Kidney (tissue), 14 donors: ENCODE results near the gene VAMP2. TPM values are rescaled to one million over a fixed set of nuclear protein-coding genes. Genes with fewer than 3 reads are reported as not detected.

Experiments
- DNase-seq, 5 donors: peaks; one replicate each; pipeline ENCODE4 v3.0.0-alpha.2; 2013 to 2020
- FAIRE-seq: peaks from 2 replicates; lab custom pipeline; 2012; peaks lifted over from hg19 to GRCh38; lab: Jason Lieb, UNC
- H3K27ac ChIP-seq, 2 donors: one replicate each; pipeline ENCODE4 v1.7.0; 2013; ENCODE audit warnings: low read depth in 2 of 2, low read length in 2 of 2, inconsistent platforms in 1 of 2
- H3K27me3 ChIP-seq: one replicate; pipeline ENCODE4 v1.7.1; 2013; ENCODE audit warnings: low read length, inconsistent platforms; ENCODE audit not compliant: control insufficient read depth, insufficient read depth
- H3K36me3 ChIP-seq, 3 donors: one replicate each; pipeline versions ENCODE4 v1.7.0 to v1.7.1; 2013; ENCODE audit warnings: low read length in 3 of 3, control low read depth in 1 of 3, inconsistent platforms in 1 of 3; ENCODE audit not compliant: insufficient read depth in 3 of 3, control insufficient read depth in 2 of 3
- H3K4me1 ChIP-seq, 3 donors: one replicate each; pipeline versions ENCODE4 v1.7.0 to v1.7.1; 2013; ENCODE audit warnings: low read length in 3 of 3, inconsistent platforms in 1 of 3, low read depth in 1 of 3; ENCODE audit not compliant: control insufficient read depth in 2 of 3, insufficient read depth in 2 of 3
- H3K4me3 ChIP-seq, 3 donors: one replicate each; pipeline versions ENCODE4 v1.7.0 to v1.8.1; 2013; ENCODE audit warnings: low read length in 3 of 3, control low read depth in 1 of 3, inconsistent platforms in 1 of 3
- H3K9ac ChIP-seq, 3 donors: one replicate each; pipeline versions ENCODE4 v1.7.0 to v1.7.1; 2013; ENCODE audit warnings: low read length in 3 of 3, control low read depth in 1 of 3, inconsistent platforms in 1 of 3
- H3K9me3 ChIP-seq, 3 donors: one replicate each; pipeline versions ENCODE4 v1.7.0 to v1.7.1; 2013; ENCODE audit warnings: low read length in 3 of 3, control low read depth in 1 of 3, inconsistent platforms in 1 of 3; ENCODE audit not compliant: control insufficient read depth in 2 of 3, insufficient read depth in 1 of 3
- intact Hi-C: fragments of 100-400 bp; cut with DNase I; formaldehyde crosslinking; loops from one replicate; pipeline ENCODE4 v1.11.1; 2022
- polyA plus RNA-seq: library from polyadenylated mRNA; stranded (reverse); fragments of 350-450 nt; fragmentation: Illumina TruSeq; extraction: RNeasy Lipid Tissue Mini Kit (QIAGEN cat#74804); gene quantifications from one replicate; pipeline ENCODE4 v1.2.3, GENCODE V29; 2014; ENCODE audit warnings: low read depth, low replicate concordance; ENCODE audit not compliant: insufficient read depth
- total RNA-seq: library from RNA; stranded (reverse); fragmentation: NEBNext Ultra II Directional; extraction: Animal tissue kit (Norgen Biotek cat#: 25700); gene quantifications from one replicate; pipeline ENCODE4 v1.2.1, GENCODE V29; 2021
- TF ChIP-seq, protein P1 (sequence below): IDR thresholded peaks from 3 replicates; pipeline ENCODE4 v1.5.1; 2012; ENCODE audit warnings: mild to moderate bottlenecking, moderate library complexity, borderline replicate concordance; ENCODE audit not compliant: insufficient read depth; ENCODE audit errors: extremely low read depth
- donor health status: control.
- donor health status: control.
- donor health status: control.
- donor health status: control.
- donor health status: control.
- donor health status: DM: yes; HTN: yes; CAD: no.
- donor health status: Normal renal cell carcinoma (clear cell type).

Gene VAMP2
- total and polyA plus RNA-seq, 2 donors from 2014 or later = 107 to 124 TPM

- Histone ChIP-seq H3K27me3 (no peaks in the 10 kb centered on the region), H3K4me3 (peak overlapping the region; percentile 67 to 89 (median 79)), H3K27ac (peak overlapping the region; percentile 85 to 88), H3K9me3 (no peaks in the 10 kb centered on the region), H3K4me1 (peaks cover 0 to 24% (median 11%) of the 10 kb centered on the region in 3 donors), H3K36me3 (no peaks in the 10 kb centered on the region), H3K9ac (peak overlapping the region in 2 of 3 donors; percentile 48 to 95)
- intact Hi-C loops = no loop called here
- DNase-seq (peak in 2 of 5 donors; percentile 58 to 65), FAIRE-seq (no peak)
- TF ChIP-seq, protein P1, sequence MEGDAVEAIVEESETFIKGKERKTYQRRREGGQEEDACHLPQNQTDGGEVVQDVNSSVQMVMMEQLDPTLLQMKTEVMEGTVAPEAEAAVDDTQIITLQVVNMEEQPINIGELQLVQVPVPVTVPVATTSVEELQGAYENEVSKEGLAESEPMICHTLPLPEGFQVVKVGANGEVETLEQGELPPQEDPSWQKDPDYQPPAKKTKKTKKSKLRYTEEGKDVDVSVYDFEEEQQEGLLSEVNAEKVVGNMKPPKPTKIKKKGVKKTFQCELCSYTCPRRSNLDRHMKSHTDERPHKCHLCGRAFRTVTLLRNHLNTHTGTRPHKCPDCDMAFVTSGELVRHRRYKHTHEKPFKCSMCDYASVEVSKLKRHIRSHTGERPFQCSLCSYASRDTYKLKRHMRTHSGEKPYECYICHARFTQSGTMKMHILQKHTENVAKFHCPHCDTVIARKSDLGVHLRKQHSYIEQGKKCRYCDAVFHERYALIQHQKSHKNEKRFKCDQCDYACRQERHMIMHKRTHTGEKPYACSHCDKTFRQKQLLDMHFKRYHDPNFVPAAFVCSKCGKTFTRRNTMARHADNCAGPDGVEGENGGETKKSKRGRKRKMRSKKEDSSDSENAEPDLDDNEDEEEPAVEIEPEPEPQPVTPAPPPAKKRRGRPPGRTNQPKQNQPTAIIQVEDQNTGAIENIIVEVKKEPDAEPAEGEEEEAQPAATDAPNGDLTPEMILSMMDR = no peak
Observed at GRCh38 chr17:8176998-8177731, 14.4 kb upstream of the VAMP2 start.

GRCh38 chr17:8176197-8176940 lies 13.6 kb upstream of the VAMP2 start, which contains the start of gene TMEM107:
TSS of gene TMEM107 (minus strand) at chr17:8176380. CDS start at chr17:8176286, 94 bp downstream.
- no peaks in the 10 kb centered on the region for H3K36me3 ChIP-seq
- H3K27ac ChIP-seq = peak within 1 kb of the TSS; percentile 85 to 88
- peak within 1 kb of the TSS; percentile 48 to 95 (median 95) for H3K9ac ChIP-seq
- intact Hi-C loops = no loop called here
- TF ChIP-seq, protein P1 = no peak
- no peak for FAIRE-seq
- no peaks in the 10 kb centered on the region for H3K9me3 ChIP-seq
- H3K27me3 ChIP-seq = no peaks in the 10 kb centered on the region
- peak within 1 kb of the TSS; percentile 67 to 89 (median 79) for H3K4me3 ChIP-seq
- peaks cover 0 to 24% (median 11%) of the 10 kb centered on the region in 3 donors for H3K4me1 ChIP-seq
- DNase-seq = peak; percentile 91 to 97 (median 94)

DNA sequence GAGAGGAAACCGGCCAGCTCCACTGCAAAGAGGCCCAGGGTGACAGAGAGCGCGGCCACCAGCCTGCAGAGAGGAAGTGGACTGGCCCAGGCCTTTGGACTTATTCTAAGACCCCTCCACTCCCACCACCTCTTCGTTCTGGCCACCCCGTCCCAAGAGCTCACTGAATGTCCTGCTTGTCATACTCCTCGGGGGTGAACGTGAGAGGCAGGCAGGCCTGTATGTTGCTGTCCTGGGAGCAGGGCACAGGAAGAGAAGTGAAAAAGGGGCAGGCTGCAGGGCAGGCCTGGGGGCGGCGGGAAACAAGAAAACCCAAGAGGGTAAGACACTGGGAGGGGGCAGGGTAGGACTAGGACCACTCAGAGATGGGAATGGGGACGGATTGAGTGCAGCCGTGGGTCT lies 13.0 kb upstream of the VAMP2 start:
- intact Hi-C loops = no loop called here
- H3K27ac ChIP-seq = peak overlapping the region; percentile 85 to 88
- DNase-seq = peak in 2 of 5 donors; percentile 55 to 73
- no peak for FAIRE-seq
- peak overlapping the region; percentile 48 to 95 (median 95) for H3K9ac ChIP-seq
- H3K9me3 ChIP-seq = no peaks in the 10 kb centered on the region
- H3K27me3 ChIP-seq = no peaks in the 10 kb centered on the region
- no peaks in the 10 kb centered on the region for H3K36me3 ChIP-seq
- peaks cover 0 to 24% (median 11%) of the 10 kb centered on the region in 3 donors for H3K4me1 ChIP-seq
- TF ChIP-seq, protein P1 = no peak
- peak overlapping the region; percentile 67 to 89 (median 79) for H3K4me3 ChIP-seq
